ENCODE measurements around the gene ATP6V1E1.

GRCh38 chr22:17601031-17601430 lies 27.5 kb downstream of the ATP6V1E1 start:
- TF ChIP-seq PBX3 (IDR thresholded peaks at IDR 0.05) (no peak), USF1 (IDR thresholded peaks at IDR 0.05; ENCODE audit: borderline replicate concordance, low read depth) (no peak), REST (IDR thresholded peaks at IDR 0.05; ENCODE audit: low read depth, low read length) (no peak), CTCF (IDR thresholded peaks at IDR 0.05) (no peak), NRF1 (IDR thresholded peaks at IDR 0.05; ENCODE audit: low read depth, low read length) (no peak), EP300 (IDR thresholded peaks at IDR 0.05; ENCODE audit: borderline replicate concordance in 1 of 2, low read depth in 1 of 2, low read length in 1 of 2) (no peak), RAD21 (IDR thresholded peaks at IDR 0.05; ENCODE audit: low read length) (no peak), POLR2AphosphoS5 (IDR thresholded peaks at IDR 0.05; ENCODE audit: low read depth, low read length) (no peak), MXI1 (IDR thresholded peaks at IDR 0.05; ENCODE audit: low read depth, low read length) (no peak), USF2 (IDR thresholded peaks at IDR 0.05; ENCODE audit: borderline replicate concordance, low read depth, low read length) (no peak), GATA2 (CRISPR knock-in tag; IDR thresholded peaks at IDR 0.05) (peak; percentile 64)

All from SK-N-SH (cell line).